GM18520 (cell line): ENCODE results near the gene CROCC.
"Not testable (repeated sequence)": the region's sequence is repeated elsewhere in the genome, so short reads cannot be mapped to it uniquely, and the experiment has no call there.

Experiments
- ATAC-seq: cut with Tn5 transposase; IDR thresholded peaks from one replicate; pipeline ENCODE4 v1.9.1; 2021; ENCODE audit not compliant: unreplicated experiment

The CROCC gene

GRCh38 chr1:16931206-16931934 lies 9.6 kb downstream of the CROCC start:
- ATAC-seq, result not testable (repeated sequence)

GRCh38 chr1:16933945-16934344 lies 12.2 kb downstream of the CROCC start:
- not testable (repeated sequence) for ATAC-seq

GRCh38 chr1:16936580-16936979 lies 14.8 kb downstream of the CROCC start:
- not testable (repeated sequence) for ATAC-seq

- ATAC-seq, result no peak
These were observed 16.9 kb downstream of the CROCC start for GRCh38 chr1:16938351-16939321.

GRCh38 chr1:16939386-16940180 lies 17.9 kb downstream of the CROCC start:
- ATAC-seq, result not testable (repeated sequence)

GRCh38 chr1:16944038-16944437 lies 22.3 kb downstream of the CROCC start:
- no peak for ATAC-seq

GRCh38 chr1:16945512-16945911 lies 23.8 kb downstream of the CROCC start:
- ATAC-seq, result not testable (repeated sequence)

- ATAC-seq, result not testable (repeated sequence)
These were observed 24.5 kb downstream of the CROCC start for GRCh38 chr1:16946185-16946584.

GRCh38 chr1:16946646-16947045 lies 24.9 kb downstream of the CROCC start:
- no peak for ATAC-seq

- ATAC-seq, result not testable (repeated sequence)
These were observed 26.7 kb downstream of the CROCC start for GRCh38 chr1:16948282-16948891.

- ATAC-seq, result not testable (repeated sequence)
These were observed 27.3 kb downstream of the CROCC start for GRCh38 chr1:16949026-16949425.

- ATAC-seq, result not testable (repeated sequence)
These were observed 30.6 kb downstream of the CROCC start for GRCh38 chr1:16952376-16952775.

GRCh38 chr1:16954579-16954978 lies 32.8 kb downstream of the CROCC start:
- no peak for ATAC-seq

- no peak for ATAC-seq
These were observed 33.5 kb downstream of the CROCC start for GRCh38 chr1:16955186-16955585.

GRCh38 chr1:16956775-16957174 lies 35.0 kb downstream of the CROCC start:
- no peak for ATAC-seq

- ATAC-seq, result no peak
These were observed 36.0 kb downstream of the CROCC start for GRCh38 chr1:16957731-16958130.

GRCh38 chr1:16958475-16958874 lies 36.7 kb downstream of the CROCC start:
- ATAC-seq, result no peak

GRCh38 chr1:16960560-16961296 lies 39.0 kb downstream of the CROCC start:
- no peak for ATAC-seq

GRCh38 chr1:16961297-16962133 lies 39.8 kb downstream of the CROCC start:
- ATAC-seq, result no peak
